Activated gamma-delta T cell treated with Interleukin-2 at 50 U/mL for 16 hours (primary cell): ENCODE measurements around the gene TOMM6.

Experiments
- DNase-seq: peaks from one replicate; pipeline ENCODE4 v3.0.0-alpha.2; 2020

Gene TOMM6

GRCh38 chr6:41826343-41827022, 39.0 kb downstream of the TOMM6 start:
- no peak for DNase-seq

GRCh38 chr6:41832263-41832662, 44.8 kb downstream of the TOMM6 start:
- DNase-seq: no peak

GRCh38 chr6:41836022-41836659, 48.6 kb downstream of the TOMM6 start:
- no peak for DNase-seq

- DNase-seq: no peak
Measured at GRCh38 chr6:41836660-41837052, 49.2 kb downstream of the TOMM6 start.
